ENCODE results near the gene PPARG. TPM values are rescaled to one million over a fixed set of nuclear protein-coding genes. Genes with fewer than 3 reads are reported as not detected.
"Not testable (repeated sequence)": the region's sequence is repeated elsewhere in the genome, so short reads cannot be mapped to it uniquely, and the experiment has no call there.

The PPARG gene
- polyA plus RNA-seq, 6 donors from 2014 or later: not detected

DNA sequence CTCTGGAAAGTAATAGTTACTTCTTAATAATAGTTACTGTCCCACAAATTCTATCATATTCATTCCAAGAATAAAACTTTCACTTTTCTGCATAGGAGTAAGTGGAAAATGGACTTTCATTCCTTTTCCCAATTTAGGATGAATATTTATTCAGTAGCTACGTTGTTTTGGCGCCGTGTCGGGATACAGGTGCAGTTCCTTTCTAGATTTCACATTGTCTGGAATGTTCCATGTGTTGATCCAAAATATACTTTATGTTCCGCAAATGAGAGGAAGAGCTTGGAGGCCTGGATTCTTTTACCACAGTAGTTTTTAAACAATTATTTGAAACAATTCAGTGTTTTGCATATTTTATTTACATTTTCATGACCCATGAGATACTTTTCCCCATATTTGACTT is 22.8 kb upstream of the PPARG start:
- Mint-ChIP-seq H3K27ac (no peak overlapping the region), H3K27me3 (peaks cover 5 to 12% (median 11%) of the 10 kb centered on the region in 3 donors), H3K4me3 (no peak overlapping the region), H3K36me3 (no peaks in the 10 kb centered on the region), H3K9me3 (no peaks in the 10 kb centered on the region), H3K4me1 (no peaks in the 10 kb centered on the region)
- ATAC-seq (ENCODE audit: low read depth in 2 of 2): no peak
- DNase-seq: no peak

DNA sequence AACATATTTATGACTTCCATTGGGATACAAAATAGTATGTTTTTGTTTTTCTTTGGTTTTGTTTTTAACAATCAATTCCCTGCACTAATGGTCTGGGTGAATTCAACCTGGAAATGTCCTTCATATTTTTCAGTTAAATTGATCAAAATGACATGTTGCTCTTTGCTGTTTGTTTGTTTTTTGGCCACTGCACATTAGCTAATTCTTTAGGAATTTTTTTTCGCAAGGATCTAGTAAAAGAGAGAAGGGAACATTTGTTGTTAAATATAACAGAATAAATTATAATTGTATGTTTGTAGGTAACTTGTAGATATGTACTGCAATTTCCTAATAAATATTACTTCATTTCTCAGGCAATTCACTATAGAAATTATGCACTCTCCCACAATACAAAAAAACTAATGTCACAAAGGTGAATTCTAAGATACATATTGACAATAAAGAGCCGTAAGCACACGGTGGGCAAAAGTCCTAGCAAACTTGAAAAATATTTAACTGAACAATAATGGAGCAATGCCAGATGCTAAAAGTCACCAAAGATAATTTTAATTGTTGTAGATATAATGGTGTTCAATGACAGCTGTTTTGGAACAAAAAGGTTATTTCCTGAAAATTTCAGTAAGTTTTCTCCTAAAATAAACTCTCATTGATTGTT is 21.4 kb upstream of the PPARG start:
- H3K4me3 Mint-ChIP-seq: no peak overlapping the region
- H3K27ac Mint-ChIP-seq: no peak overlapping the region

DNA sequence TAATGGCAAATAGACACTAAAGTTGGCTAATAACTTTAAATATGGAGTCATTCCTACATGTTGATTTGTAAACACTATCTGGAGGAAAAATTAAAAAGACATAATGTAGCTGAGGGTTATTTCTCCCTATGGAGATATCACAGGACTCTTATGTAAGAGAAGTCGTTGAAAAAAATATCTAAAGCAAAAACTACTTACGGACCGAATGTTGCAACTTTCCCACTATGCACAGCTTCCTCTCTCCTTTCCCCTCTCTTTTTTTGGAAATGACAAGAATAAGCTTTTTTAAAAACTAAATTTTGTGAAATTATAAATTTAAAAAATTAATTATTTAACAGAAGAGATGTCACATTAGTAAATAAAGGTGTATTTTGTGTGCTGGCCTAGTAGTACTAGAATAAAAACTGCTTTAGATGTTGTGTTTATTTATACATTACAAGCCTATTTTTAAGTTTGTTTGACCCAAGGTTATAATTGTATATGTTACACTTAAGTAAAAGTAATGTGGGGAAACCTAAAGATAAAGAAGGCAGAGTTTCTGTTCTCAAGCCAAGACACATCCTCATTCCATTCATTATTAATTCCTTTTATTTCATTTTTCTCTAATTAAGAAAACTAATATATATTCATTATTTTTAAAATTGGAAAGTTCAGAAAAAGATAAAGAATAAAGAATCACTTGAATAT is 20.7 kb upstream of the PPARG start:
- no peak for ATAC-seq (ENCODE audit: low read depth in 2 of 2)
- no peak for DNase-seq
- Mint-ChIP-seq H3K4me1 (peaks cover 0 to 3% (median 0%) of the 10 kb centered on the region in 3 donors), H3K9me3 (no peaks in the 10 kb centered on the region), H3K4me3 (no peak overlapping the region), H3K36me3 (no peaks in the 10 kb centered on the region), H3K27me3 (peaks cover 15 to 21% (median 19%) of the 10 kb centered on the region in 3 donors), H3K27ac (no peak overlapping the region)

More for the DNA sequence above, 21.4 kb upstream of the PPARG start:
- H3K9me3 Mint-ChIP-seq: no peaks in the 10 kb centered on the region
- H3K4me1 Mint-ChIP-seq: no peaks in the 10 kb centered on the region
- H3K27me3 Mint-ChIP-seq: peaks cover 10 to 20% (median 15%) of the 10 kb centered on the region in 3 donors
- ATAC-seq (ENCODE audit: low read depth in 2 of 2) (no peak), DNase-seq (no peak)
- no peaks in the 10 kb centered on the region for H3K36me3 Mint-ChIP-seq

DNA sequence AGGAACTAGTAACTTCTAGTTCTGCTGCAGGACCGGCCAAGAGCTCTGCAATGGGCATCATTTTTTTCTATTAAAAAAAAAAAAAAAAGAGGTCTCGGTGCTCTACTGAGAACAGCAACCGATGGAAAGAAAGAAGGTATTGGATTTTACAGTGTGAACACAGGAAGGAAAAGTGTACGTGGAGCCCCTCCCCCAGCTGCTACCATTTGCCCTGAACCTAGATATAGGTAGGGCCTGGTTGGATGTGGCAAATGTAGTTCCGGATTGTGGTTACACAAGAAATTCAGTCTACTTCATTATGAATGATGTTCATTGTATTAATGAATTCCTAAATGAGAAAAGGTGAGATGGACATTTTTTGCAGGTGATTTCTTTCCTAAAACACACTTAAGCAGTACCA is 17.9 kb upstream of the PPARG start:
- H3K4me1 Mint-ChIP-seq: peaks cover 0 to 5% (median 0%) of the 10 kb centered on the region in 3 donors
- H3K27ac Mint-ChIP-seq: no peak overlapping the region
- ATAC-seq (ENCODE audit: low read depth in 2 of 2) (no peak), DNase-seq (no peak)
- no peaks in the 10 kb centered on the region for H3K9me3 Mint-ChIP-seq
- no peak overlapping the region for H3K4me3 Mint-ChIP-seq
- H3K36me3 Mint-ChIP-seq: no peaks in the 10 kb centered on the region
- peaks cover 9 to 14% (median 11%) of the 10 kb centered on the region in 3 donors for H3K27me3 Mint-ChIP-seq

DNA sequence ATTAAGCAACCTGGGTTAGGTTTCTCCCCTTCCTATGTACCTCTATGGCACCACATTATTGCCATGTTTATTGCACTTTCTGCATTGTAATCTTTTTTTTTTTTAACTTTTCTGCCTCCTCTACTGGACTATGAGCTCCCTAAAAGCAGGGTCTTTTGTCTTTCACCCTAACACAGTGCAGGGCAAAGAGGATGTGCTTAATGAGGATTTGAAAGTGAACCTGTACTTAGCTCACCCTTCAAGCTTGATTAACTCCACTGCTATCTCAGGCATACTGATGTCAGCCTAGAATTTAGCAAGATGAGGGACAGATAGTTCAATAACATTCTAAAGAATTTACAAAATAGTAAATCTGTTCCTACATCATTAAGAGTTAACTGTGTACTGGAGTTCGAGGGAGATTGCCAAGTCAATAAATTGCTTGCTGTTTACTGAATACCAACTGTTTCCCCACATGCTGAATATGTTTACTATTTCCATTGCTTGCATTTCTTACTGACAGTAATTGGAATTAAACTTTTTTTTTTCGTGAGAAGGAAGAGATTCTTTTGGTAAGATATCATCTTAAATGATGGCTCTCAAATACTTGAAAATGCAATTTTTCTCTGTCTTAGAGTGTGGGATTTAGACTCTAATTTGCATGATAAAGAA is 15.7 kb upstream of the PPARG start:
- Mint-ChIP-seq H3K27me3 (peaks cover 16 to 21% (median 17%) of the 10 kb centered on the region in 3 donors), H3K4me1 (peaks cover 0 to 5% (median 0%) of the 10 kb centered on the region in 3 donors), H3K9me3 (no peaks in the 10 kb centered on the region), H3K27ac (peak overlapping the region in 1 of 6 donors; percentile 44), H3K36me3 (no peaks in the 10 kb centered on the region), H3K4me3 (no peak overlapping the region)
- ATAC-seq (ENCODE audit: low read depth in 2 of 2) (peak; percentile 54 to 63), DNase-seq (no peak)

DNA sequence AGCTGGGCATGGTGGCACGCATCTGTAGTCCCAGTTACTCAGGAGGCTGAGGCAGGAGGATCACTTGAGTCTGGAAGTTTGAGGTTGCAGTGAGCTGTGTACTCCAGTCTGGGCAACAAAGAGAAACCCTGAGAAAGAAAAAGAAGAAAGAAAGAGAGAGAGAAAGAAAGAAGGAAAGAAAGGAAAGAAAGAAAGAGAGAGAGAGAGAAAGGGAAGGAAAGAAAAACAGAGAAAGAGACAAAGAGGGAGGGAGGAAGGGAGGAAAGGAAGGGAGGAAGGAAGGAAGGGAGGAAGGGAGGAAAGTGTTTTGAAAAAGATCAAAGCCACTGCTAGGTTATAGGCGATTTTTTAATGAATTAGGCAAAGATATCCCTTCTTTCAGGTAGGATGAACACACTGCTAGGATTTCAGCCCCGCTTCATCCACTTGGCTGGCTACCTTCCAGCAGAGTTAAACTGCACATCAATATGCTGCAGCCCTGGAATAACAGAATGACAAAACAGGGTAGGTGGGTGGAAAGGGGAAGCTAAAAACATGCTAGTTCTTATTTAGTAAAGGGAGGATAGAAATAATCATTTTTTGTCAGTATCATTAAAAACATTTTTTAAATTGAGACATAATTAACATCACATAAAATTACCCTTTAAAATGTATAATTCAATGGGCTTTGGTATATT is 12.8 kb upstream of the PPARG start:
- Mint-ChIP-seq H3K27ac (peak overlapping the region in 1 of 6 donors; percentile 7), H3K27me3 (peaks cover 17 to 33% (median 32%) of the 10 kb centered on the region in 3 donors), H3K9me3 (no peaks in the 10 kb centered on the region), H3K4me3 (no peak overlapping the region), H3K4me1 (peaks cover 0 to 5% (median 0%) of the 10 kb centered on the region in 3 donors), H3K36me3 (no peaks in the 10 kb centered on the region)
- DNase-seq: no peak
- no peak for ATAC-seq (ENCODE audit: low read depth in 2 of 2)

DNA sequence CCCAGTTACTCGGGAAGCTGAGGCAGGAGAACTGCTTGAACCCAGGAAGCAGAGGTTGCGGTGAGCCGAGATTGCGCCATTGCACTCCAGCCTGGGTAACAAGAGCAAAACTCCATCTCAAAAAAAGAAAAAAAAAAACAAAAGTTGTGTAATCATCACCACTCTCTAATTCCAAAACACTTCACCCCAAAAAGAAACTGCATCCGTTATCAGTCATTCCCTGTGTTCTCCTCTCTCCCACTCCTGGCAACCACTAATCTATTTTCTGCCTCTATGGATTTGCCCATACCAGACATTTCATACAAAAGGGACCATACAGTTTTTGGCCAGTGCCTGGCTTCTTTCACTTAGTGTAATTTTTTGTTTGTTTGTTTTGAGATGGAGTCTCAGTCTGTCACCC is 12.0 kb upstream of the PPARG start:
- not testable (repeated sequence) for H3K36me3 Mint-ChIP-seq; H3K4me3 Mint-ChIP-seq; H3K4me1 Mint-ChIP-seq; H3K9me3 Mint-ChIP-seq; DNase-seq; ATAC-seq (ENCODE audit: low read depth in 2 of 2); H3K27ac Mint-ChIP-seq
- peaks cover 16 to 37% (median 33%) of the 10 kb centered on the region in 3 donors for H3K27me3 Mint-ChIP-seq

DNA sequence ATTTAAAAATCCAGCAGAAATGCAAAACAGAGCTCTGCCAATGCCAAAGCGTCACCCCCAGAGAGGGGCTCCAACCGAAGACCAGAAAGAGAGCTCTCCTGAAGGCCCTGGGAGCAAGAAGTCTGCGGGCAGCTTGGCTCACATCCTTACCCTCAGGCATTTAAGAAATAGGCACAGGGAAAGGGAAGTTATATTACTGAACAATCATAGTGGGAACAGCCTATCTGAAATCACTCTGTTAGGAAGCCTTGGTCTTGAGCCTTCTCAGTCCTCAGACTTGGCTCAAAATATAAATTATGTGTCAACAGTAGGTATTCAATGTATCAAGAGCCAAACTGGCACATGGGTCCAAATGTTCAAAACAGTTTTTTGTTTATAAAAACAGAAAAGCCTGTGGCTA is 10.3 kb upstream of the PPARG start:
- Mint-ChIP-seq H3K4me3 (no peak overlapping the region), H3K4me1 (no peaks in the 10 kb centered on the region), H3K36me3 (no peaks in the 10 kb centered on the region), H3K27ac (no peak overlapping the region), H3K27me3 (peaks cover 17 to 37% (median 28%) of the 10 kb centered on the region in 3 donors), H3K9me3 (no peaks in the 10 kb centered on the region)
- no peak for DNase-seq
- no peak for ATAC-seq (ENCODE audit: low read depth in 2 of 2)

DNA sequence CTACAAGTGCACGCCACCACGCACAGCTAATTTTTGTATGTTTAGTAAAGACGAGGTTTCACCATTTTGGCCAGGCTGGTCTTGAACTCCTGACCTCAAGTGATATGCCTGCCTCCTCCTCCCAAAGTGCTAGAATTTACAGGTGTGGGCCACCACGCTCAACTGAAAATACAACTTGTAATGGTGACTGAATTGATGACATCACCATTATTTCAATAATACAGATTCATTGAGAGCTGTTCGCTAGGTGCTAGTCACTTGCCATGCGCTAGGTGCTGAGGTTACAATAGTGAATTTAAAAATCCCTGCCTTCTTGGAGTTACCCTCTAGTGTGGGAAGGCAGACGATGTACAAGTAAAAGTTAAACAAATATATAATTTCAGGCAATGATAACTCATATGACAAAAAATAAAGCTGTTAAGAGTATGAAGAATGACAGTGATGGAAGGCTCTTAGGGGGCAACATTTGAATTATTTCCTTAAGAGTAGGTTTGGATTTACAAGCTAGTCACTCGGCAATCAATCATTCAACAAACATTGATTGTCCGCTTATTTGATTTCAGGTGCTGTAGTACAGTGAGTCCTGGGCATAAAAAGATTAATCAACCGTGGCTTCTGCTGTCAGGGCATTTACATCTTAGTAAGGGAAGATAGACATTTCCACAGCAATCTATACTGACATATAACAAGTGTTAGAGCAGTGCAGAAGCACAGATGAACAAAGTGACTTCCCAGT is 9.1 kb upstream of the PPARG start:
- H3K36me3 Mint-ChIP-seq: peaks cover 0 to under 1% of the 10 kb centered on the region in 2 donors
- DNase-seq: no peak

DNA sequence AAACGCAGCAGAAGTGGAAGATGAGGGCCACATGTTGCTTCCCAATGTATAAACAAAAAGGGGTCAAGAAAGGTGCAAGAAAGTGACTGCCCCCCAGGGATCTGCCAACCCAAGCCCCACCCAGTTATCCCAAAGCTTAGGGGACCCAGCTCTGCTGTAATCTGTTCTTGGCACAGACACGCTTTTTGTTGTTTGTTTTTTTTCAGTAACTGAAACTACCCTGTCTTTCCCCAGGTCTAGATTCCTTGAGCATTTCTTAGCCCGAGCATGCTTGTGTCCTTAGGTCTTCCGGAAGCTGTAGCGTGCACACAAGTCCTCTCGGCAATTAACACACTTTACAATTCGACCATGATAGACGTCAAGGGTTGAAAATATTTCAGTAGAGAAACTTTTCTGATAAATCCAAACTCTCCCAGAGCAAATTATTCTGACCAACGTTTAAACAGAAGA is 8.5 kb upstream of the PPARG start:
- Mint-ChIP-seq H3K27ac (no peak overlapping the region), H3K4me3 (no peak overlapping the region), H3K27me3 (peaks cover 30 to 50% (median 45%) of the 10 kb centered on the region in 3 donors)

More for the DNA sequence above, 9.1 kb upstream of the PPARG start:
- no peaks in the 10 kb centered on the region for H3K4me1 Mint-ChIP-seq
- H3K4me3 Mint-ChIP-seq: no peak overlapping the region
- no peak for ATAC-seq (ENCODE audit: low read depth in 2 of 2)
- peaks cover 24 to 43% (median 39%) of the 10 kb centered on the region in 3 donors for H3K27me3 Mint-ChIP-seq
- H3K27ac Mint-ChIP-seq: no peak overlapping the region
- H3K9me3 Mint-ChIP-seq: peaks cover 0 to 9% (median under 1%) of the 10 kb centered on the region in 7 donors

DNA sequence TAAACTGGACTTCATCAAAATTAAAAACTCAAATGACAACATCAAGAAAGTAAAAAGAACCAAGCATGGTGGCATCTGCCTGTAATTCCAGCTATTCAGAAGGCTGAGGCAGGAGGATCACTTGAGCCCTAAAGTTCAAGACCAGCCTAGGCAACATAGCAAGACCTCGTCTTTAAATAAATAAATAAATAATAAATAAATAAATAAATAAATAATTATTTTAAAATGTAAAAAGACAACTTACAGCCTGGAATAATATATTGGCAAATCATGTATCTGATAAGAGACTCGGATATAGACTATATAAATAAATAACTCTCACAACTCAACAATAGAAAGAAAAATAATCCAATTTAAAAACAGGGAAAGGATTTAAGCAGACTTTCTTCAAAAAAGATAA is 4.3 kb upstream of the PPARG start:
- Mint-ChIP-seq H3K9me3 (peaks cover 0 to 18% (median 7%) of the 10 kb centered on the region in 7 donors), H3K27me3 (peaks cover 38 to 65% (median 62%) of the 10 kb centered on the region in 3 donors), H3K27ac (no peak overlapping the region), H3K4me1 (peaks cover 0 to 14% (median 0%) of the 10 kb centered on the region in 3 donors), H3K4me3 (no peak overlapping the region), H3K36me3 (peaks cover 0 to 10% of the 10 kb centered on the region in 2 donors)
- ATAC-seq (ENCODE audit: low read depth in 2 of 2): no peak
- no peak for DNase-seq

More for the DNA sequence above, 8.5 kb upstream of the PPARG start:
- Mint-ChIP-seq H3K36me3 (peaks cover 0 to 7% of the 10 kb centered on the region in 2 donors), H3K9me3 (peaks cover 0 to 15% (median 7%) of the 10 kb centered on the region in 7 donors), H3K4me1 (no peaks in the 10 kb centered on the region)
- ATAC-seq (ENCODE audit: low read depth in 2 of 2) (no peak), DNase-seq (no peak)

DNA sequence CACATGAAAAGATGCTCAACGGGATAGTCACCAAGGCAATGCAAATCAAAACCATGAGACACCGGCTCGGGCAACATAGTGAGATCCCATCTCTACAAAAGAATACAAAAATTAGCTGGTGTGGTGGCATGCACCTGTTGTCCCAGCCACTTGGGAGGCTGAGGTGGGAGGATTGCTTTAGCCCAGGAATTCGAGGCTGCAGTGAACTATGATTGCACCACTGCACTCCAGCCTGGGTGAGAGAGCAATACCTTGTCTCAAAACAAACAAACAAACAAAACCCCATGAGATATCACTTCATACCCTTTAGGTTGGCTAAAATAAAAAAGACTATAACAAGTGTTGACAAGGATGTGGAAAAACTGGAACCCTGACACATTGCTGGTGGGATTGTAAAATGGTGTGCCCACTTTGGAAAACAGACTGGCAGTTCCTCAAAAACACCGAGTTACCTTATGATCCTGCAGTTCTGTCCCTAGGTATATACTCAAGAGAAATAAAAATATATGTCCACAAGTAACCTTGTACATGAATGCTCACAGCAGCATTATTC is 3.8 kb upstream of the PPARG start:
- H3K27me3 Mint-ChIP-seq: peaks cover 38 to 62% (median 59%) of the 10 kb centered on the region in 3 donors
- peaks cover 0 to 14% (median 0%) of the 10 kb centered on the region in 3 donors for H3K4me1 Mint-ChIP-seq
- no peak overlapping the region for H3K27ac Mint-ChIP-seq
- no peak overlapping the region for H3K4me3 Mint-ChIP-seq
- DNase-seq: no peak
- peaks cover 0 to 10% of the 10 kb centered on the region in 2 donors for H3K36me3 Mint-ChIP-seq
- H3K9me3 Mint-ChIP-seq: peaks cover 0 to 18% (median 7%) of the 10 kb centered on the region in 7 donors
- ATAC-seq (ENCODE audit: low read depth in 2 of 2): no peak

Measured in naive B cell (primary cell).